H7 (cell line): ENCODE data around the gene ZDHHC22. TPM values are rescaled to one million over a fixed set of nuclear protein-coding genes. Genes with fewer than 3 reads are reported as not detected.

Experiments used
- DNase-seq: peaks from one replicate; pipeline ENCODE4 v3.0.0; 2012
- H3K27me3 ChIP-seq: 2 replicates; pipeline ENCODE4 v1.6.0; 2011; ENCODE audit warnings: mild to moderate bottlenecking, low read length; ENCODE audit not compliant: control insufficient read depth, insufficient read depth
- H3K36me3 ChIP-seq: replicated peaks from 2 replicates; pipeline ENCODE4 v1.5.1; 2011; ENCODE audit warnings: low read length; ENCODE audit not compliant: control insufficient read depth, insufficient read depth
- H3K4me3 ChIP-seq: 2 replicates; pipeline ENCODE4 v1.5.1; 2011; ENCODE audit warnings: low read depth, mild to moderate bottlenecking, control low read depth, low read length, moderate library complexity; ENCODE audit not compliant: insufficient read depth
- total RNA-seq: library from RNA; depleted of rRNA; stranded (reverse); fragments of >200 nt; shearing (Covaris generic); gene quantifications from 2 replicates; pipeline ENCODE4 v1.2.3, GENCODE V29; 2014

The ZDHHC22 gene
- total RNA-seq, 1 experiment from 2014 or later: 8.9 TPM

DNA sequence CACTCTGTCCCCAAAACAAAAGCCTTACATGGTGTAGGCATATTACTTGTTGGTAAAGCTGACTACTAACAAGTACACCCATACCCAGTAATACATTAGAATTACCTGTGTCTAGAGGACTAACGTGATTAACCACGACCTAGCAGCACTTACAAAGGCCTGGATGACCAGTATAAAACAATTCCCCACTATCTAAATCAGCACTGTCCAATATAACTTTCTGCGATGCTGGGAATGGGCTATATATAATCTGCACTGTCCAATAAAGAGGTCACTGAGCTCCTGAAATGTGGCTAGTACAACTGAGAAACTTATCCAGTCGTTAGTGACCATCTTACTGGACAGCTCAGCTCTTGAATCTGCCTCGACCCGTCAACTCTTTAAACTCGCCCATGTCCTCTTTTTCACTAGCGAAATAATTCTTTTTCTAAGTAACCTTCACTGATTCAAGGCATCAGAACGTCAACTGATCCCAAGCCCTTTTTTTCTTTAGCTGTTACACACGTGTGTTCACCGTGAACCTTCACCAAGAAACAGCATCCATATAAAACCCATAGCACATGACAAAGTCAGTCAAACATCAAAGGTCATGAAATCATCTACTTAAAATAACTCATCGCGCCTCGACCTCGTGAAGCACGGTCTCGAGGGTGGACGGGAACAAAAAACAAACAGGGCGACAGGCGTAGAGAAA lies 44.4 kb downstream of the ZDHHC22 start:
- peak overlapping the region; percentile 80 for H3K4me3 ChIP-seq
- H3K27me3 ChIP-seq: no peaks in the 10 kb centered on the region
- DNase-seq: no peak
- no peaks in the 10 kb centered on the region for H3K36me3 ChIP-seq

DNA sequence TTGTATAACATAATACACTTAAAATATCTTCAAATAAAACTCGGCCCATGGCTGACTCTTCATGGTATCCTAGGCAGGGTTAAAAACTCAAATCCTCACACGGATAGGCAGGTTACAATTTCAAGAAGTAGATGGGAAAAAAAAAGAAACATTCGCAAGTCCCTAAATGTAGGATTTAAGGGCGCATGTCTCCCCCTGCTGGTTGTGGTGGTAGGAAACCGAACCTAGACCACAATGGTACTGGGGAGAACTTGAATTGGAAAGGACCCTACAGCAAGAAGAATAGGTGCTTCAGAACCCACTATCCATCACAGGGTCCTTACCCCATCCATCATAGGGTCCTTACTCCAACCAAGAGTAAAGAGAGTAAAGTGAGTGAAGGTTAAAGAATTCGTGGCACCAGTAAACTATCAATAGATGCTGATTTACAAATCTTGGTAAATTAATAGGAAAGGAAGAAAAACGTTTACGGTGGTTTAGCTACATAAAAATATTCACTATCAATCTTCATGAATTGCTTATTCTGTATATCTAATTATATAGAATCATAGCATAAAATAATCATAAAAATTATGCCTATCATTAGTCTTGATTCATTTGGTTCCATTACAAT lies 46.8 kb downstream of the ZDHHC22 start:
- H3K27me3 ChIP-seq: no peaks in the 10 kb centered on the region
- H3K4me3 ChIP-seq: no peak overlapping the region
- H3K36me3 ChIP-seq: no peaks in the 10 kb centered on the region
- DNase-seq: peak; percentile 73

DNA sequence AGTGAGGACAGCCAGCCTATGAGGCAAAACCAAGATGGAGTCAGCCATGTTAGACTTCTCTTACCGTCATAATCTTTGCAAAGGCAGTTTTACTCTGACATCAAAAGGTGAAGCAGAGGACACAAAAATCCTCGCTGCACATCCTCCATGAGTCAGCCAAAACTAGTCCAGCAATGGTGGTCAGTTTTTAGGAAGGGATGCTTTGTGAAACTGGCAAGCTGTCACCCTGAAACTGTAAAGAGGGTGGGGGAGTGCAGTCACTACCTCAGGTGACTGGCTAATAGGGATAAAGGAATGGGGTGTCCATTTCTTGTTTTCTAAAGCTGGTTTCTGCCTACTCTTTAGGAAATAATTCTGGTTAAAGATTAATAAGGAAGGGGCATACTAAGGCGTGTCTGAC lies 48.9 kb downstream of the ZDHHC22 start:
- DNase-seq: no peak
- Histone ChIP-seq H3K27me3 (no peaks in the 10 kb centered on the region), H3K4me3 (no peak overlapping the region), H3K36me3 (no peaks in the 10 kb centered on the region)

DNA sequence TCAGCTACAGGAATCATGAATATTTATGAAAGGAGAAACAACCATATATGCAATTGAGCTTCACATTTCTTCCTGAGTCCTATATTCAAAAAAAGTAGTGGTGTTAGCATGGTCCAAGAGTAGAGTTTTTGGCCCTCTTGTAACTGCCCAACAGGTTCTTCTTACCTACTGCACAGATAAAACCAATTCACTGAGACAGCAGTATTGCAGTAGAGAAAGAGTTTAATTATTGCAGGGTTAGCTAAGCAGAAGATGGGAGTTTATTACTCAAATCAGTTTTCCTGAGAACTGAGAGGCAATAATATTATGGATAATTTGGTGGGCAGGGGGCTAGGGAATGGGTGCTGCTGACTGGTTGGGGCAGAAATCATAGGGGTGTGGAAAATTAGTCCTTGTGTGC lies 50.1 kb downstream of the ZDHHC22 start:
- no peaks in the 10 kb centered on the region for H3K36me3 ChIP-seq
- H3K4me3 ChIP-seq: no peak overlapping the region
- no peak for DNase-seq
- H3K27me3 ChIP-seq: no peaks in the 10 kb centered on the region

DNA sequence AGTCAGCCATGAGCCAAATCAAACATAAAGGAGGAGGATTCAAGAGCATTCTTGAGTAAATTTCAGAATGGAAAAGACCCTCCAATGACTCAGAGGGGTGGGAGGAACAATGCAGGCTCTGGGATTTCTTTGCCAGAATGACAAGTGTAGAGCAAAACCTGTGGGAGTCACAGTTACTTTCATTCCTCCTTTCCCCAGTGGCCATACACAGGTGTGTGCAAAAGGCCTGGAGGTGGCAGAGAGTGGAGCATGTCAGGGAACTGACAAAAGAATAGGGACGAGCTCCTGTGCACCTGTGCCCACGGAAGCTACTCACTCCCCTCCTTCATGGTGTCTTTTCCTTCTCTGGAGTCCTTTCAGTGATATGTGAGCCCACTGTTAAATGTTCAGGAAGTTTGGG lies 52.9 kb downstream of the ZDHHC22 start:
- peak; percentile 21 for DNase-seq
- Histone ChIP-seq H3K4me3 (no peak overlapping the region), H3K36me3 (no peaks in the 10 kb centered on the region), H3K27me3 (no peaks in the 10 kb centered on the region)

DNA sequence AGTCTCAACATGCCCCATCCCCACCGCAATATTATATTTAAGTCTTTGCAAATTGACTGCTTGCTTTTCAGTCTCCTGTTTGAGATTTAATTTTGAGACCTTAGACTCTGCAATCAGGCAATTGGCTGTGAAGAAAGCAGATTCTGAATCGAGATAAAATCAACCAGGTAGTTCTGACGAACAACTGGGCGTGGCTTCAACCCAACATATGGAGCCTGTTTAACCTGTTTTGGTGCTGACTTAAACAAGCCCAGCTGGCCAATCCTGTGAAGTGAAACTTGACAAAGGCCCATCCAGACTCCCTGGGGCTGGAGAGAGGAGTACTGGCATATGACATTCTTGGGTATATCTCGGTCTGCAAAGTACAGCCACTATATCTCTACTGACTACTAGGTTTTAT lies 53.4 kb downstream of the ZDHHC22 start:
- Histone ChIP-seq H3K27me3 (no peaks in the 10 kb centered on the region), H3K36me3 (no peaks in the 10 kb centered on the region), H3K4me3 (no peak overlapping the region)
- DNase-seq: peak; percentile 78

DNA sequence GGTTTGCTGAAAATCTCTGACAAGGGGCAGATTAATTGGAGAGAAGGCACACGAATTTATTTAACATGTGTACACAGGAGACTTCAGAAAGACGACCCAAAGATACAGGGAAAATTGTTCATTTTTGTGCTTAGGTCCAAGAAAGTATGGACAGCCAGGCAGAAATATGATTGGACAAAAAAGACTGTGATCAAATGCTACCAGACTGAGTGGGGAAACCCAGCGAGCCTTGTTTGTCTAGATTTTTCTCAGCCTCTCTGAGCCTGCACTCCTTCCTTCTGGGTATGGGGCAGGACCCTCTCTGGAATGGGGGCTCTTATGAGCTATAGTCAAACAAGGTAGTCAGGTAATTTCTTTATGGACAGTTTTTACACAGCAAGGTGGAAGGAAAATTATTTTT lies 54.0 kb downstream of the ZDHHC22 start:
- H3K27me3 ChIP-seq: no peaks in the 10 kb centered on the region
- DNase-seq: no peak
- no peaks in the 10 kb centered on the region for H3K36me3 ChIP-seq
- H3K4me3 ChIP-seq: no peak overlapping the region

DNA sequence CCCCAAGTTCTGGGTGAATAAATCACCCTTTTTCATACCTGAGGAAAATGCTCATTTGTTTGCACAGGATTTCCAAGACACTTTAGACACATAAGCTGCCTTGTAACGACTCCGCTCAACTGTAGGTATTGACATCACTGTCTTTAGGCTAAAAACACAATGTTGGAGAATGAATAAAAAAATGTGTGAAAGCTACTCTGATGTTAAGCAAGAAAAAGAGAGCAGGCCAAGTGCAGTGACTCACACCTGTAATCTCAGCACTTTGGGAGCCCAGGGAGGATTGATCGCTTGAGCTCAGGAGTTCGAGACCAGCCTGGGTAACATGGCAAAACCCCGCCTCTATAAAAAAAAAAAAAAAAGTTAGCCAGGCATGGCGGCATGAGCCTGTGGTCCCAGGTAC lies 54.6 kb downstream of the ZDHHC22 start:
- no peaks in the 10 kb centered on the region for H3K36me3 ChIP-seq
- no peak overlapping the region for H3K4me3 ChIP-seq
- DNase-seq: no peak
- no peaks in the 10 kb centered on the region for H3K27me3 ChIP-seq

DNA sequence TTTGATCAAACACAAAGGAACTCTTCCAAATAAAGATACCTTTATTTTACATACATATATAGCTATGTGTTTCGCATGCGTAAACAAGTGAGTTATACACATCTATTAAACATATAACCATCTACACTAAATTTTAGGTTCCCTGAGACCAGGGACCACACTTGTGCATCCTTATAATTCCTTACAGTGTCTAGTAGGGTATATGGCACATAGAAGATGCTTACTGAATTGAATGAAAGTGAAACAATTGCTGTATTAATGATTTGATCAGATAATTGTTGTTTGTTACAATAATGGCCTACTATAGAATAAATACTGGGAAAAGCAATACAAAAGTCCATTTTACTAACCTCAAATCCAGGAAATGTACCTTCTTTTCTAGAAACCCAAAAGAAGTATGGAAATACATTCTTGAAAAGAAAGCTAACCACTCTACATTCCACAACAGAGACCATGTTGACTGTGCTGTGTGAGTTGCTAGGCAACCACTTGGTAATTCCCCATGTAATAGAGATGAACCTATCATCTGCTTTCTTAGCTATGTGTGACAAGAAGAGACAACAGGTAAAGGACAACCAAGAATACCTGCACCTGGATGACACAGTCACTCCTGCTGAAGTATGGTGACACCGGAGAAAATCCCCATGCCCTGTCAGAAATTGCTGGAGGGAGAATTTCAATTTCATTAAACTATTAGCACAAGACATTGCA lies 55.4 kb downstream of the ZDHHC22 start:
- H3K27me3 ChIP-seq: no peaks in the 10 kb centered on the region
- H3K36me3 ChIP-seq: no peaks in the 10 kb centered on the region
- H3K4me3 ChIP-seq: no peak overlapping the region
- DNase-seq: peak; percentile 62

DNA sequence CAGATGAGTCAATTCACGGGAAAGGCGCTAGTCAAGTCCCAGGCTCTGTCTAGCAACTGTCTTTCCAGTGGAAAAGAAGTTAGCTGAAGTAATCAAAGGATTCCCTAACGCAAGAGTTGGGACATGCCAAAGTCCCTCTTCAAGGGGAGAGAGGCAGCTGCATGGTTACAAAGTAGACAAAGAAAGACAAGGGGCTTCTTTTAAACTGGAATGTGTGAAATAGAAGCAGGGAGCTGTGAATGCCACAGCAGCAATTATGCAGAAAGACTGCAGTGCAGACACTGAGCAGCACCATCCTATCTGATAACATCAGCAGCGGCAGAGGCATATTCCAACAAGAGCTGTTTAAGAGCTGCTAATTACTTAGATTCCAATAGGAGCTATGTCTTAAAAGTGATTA lies 56.1 kb downstream of the ZDHHC22 start:
- no peak overlapping the region for H3K4me3 ChIP-seq
- no peaks in the 10 kb centered on the region for H3K36me3 ChIP-seq
- DNase-seq: no peak
- H3K27me3 ChIP-seq: no peaks in the 10 kb centered on the region

DNA sequence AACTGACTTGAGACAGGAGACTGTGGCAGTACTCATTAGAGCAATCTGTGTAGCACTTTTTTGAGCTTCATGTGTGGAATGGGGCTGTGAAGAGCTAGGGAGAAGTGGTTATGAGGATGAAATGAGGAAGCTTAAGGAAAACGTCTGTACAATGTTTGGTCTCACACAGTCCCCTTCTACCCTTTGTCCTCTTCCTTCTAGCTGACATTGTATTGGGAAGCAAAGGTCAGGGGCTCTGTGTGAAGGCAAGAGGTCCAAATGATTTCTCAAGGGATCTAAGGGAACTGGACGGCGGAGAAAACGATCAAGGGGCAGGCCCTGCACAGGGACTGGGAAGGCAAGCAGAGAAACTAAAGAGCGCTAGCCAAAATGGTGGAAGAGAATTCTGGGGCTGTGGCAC lies 56.6 kb downstream of the ZDHHC22 start:
- Histone ChIP-seq H3K27me3 (no peaks in the 10 kb centered on the region), H3K4me3 (no peak overlapping the region), H3K36me3 (no peaks in the 10 kb centered on the region)
- DNase-seq: no peak

DNA sequence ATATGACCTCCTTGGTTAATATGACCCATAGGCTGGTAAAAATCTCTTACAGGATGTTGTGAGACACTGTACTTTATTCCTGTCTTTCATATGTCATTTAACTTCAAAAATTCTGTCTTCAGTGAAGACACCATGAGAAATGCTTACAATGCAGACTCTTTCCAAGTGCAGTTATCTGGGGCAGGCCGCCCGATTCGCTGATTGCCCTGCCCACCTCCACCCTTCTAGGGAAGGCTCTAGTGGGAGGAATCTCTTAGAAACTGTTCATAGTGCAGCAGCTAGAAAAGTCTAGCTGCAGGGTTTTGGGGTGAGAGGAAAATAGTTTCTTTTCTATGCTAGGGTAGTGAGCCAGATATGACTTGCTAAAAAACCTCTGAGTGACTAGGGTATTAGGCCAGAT lies 58.5 kb downstream of the ZDHHC22 start:
- Histone ChIP-seq H3K36me3 (no peaks in the 10 kb centered on the region), H3K27me3 (no peaks in the 10 kb centered on the region), H3K4me3 (no peak overlapping the region)
- no peak for DNase-seq

DNA sequence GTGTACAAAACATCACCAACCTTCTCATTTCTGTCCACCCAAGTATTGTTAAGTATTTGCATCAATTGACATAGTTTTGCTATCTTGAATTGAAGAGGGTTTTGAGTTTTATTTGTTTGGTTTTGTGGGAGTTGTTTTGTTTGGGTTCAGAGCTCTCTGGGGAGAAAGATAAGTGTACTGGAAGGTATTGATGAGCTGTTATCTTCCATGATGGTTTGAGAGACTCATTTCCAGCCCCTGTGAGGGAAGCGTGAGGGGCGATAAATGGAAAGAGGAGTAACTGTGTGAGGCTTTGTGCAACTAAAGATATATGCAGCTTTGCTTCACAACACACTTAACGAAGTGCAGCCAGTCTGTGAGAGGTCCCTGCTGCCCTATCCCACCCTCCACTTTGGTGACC lies 59.2 kb downstream of the ZDHHC22 start:
- Histone ChIP-seq H3K27me3 (no peaks in the 10 kb centered on the region), H3K4me3 (no peak overlapping the region), H3K36me3 (no peaks in the 10 kb centered on the region)
- DNase-seq: no peak
